Stimulated activated CD4-positive, alpha-beta T cell treated with anti-CD3 and anti-CD28 coated beads, Interleukin-4, amount 100 ng/mL, for 4 hours (primary cell): ENCODE results near the gene ZBP1.

Source experiments
- DNase-seq, 2 experiments: peaks; one replicate each; pipeline ENCODE4 v3.0.0-alpha.2; 2020

ZBP1 gene

GRCh38 chr20:57583289-57584257, 36.7 kb downstream of the ZBP1 start:
- DNase-seq: no peak

- DNase-seq: no peak
Observed at GRCh38 chr20:57582432-57583288, 37.6 kb downstream of the ZBP1 start.

- DNase-seq: no peak
Observed at GRCh38 chr20:57582029-57582378, 38.2 kb downstream of the ZBP1 start.

GRCh38 chr20:57581202-57582028, 38.8 kb downstream of the ZBP1 start:
- DNase-seq: no peak

- DNase-seq: no peak
Observed at GRCh38 chr20:57580478-57581201, 39.6 kb downstream of the ZBP1 start.

GRCh38 chr20:57579898-57580447, 40.3 kb downstream of the ZBP1 start:
- no peak for DNase-seq

- no peak for DNase-seq
Observed at GRCh38 chr20:57579331-57579897, 40.8 kb downstream of the ZBP1 start.

GRCh38 chr20:57578476-57579165, 41.6 kb downstream of the ZBP1 start:
- DNase-seq: no peak

GRCh38 chr20:57577679-57578475, 42.3 kb downstream of the ZBP1 start:
- DNase-seq: no peak

- no peak for DNase-seq
Observed at GRCh38 chr20:57576617-57577550, 43.3 kb downstream of the ZBP1 start.

GRCh38 chr20:57576002-57576401, 44.2 kb downstream of the ZBP1 start:
- no peak for DNase-seq

GRCh38 chr20:57574954-57575353, 45.3 kb downstream of the ZBP1 start:
- no peak for DNase-seq

GRCh38 chr20:57573894-57574293, 46.3 kb downstream of the ZBP1 start:
- DNase-seq: no peak

GRCh38 chr20:57573242-57573641, 47.0 kb downstream of the ZBP1 start:
- no peak for DNase-seq

GRCh38 chr20:57571782-57572416, 48.3 kb downstream of the ZBP1 start:
- no peak for DNase-seq

GRCh38 chr20:57570920-57571319, 49.3 kb downstream of the ZBP1 start:
- DNase-seq: no peak

- no peak for DNase-seq
Observed at GRCh38 chr20:57570145-57570850, 49.9 kb downstream of the ZBP1 start.

GRCh38 chr20:57568960-57569359, 51.3 kb downstream of the ZBP1 start:
- DNase-seq: no peak
